Stromal cell of bone marrow (primary cell): ENCODE data around the gene SRA1.
A peak's percentile ranks its signal among the peaks of the same experiment; 100 is the strongest.

Experiments used
- DNase-seq: peaks from one replicate; pipeline ENCODE4 v3.0.0-alpha.2; 2012; ENCODE audit warnings: low read depth

SRA1 gene

DNA sequence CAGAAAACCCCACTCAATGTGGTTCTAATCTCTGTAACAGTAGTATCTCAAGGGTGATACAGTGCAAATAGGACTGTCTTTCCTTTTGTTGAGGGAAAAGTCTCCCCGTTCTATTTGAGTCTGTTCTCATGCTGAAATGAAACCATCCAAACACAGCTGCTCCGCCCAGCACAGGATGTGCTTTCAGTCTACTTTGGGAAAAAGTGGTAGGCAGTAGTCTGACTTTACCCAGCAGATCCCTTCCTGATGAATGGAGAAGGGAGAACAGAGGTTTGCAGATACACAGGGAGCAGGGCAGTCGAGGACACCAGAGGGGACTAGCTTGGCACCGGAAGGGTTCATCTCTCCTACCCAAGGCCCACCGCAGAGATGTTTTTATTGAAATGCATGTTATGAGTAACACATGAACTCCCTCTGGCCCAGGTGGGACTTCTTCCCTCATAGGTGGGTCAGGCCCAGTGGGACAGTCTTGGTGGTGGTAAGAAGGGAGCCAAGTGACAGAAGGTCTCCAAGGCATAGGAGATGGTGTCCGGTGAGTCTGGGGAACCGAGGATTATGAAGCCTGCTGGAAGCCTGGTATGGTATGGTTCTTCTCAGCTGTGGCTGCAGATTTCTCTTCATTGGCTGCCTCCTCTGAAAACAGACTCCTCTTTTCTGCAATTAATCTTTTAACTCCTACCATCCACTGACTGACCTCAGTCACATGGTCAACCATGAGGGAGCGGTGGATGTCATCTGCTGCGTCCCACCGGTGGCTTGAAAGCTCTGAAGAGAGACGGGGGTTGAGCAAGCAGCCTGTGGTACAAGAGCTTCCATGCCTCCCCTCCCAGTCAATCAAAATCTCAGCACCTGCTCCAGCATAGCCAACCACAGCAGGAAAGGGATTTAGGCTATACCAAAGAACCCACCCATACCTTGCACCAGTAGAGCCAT is 6.9 kb downstream of the SRA1 start:
- DNase-seq = no peak

DNA sequence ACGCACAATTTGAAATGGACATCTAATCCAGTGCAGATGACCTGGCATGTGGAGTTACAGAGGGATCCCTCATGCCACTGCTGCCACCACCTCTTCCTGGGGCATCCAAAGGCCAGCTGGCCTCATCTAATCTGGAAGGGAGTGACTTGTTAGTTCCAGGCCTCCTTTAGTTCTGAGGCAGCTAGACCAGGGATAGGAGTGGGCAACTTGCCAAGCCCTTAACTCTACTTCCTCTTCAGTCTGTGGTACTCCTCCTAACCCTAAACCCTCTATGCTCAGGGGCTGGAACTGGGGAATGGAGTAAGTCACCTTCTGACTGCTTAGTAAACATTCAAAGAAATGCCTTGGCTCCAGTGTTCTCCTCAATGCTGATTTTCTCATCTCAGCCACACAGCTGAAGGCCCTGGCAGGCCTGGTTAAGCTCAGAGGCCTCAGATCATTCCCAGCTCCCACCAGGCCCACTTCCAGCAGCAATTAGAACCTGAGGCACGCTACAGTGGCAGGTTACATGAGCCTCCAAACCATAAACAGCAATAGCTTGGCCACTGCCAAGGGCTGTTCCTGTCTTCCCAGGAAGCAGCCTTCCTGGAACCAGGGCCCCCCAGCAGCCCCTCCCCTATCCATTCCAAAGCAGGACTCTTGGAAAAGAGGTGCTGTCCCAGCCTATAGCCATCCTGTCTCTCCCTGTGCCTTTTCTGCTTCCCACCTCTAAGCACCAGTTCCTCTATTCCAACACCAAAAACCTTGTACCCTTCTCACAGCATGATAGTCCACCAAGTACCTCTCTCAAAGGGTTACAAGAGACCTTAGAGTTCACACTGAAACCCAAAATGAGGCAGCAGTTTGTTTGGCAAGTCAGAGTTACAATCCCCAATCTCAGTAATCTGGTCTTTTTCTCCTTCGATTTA is 7.8 kb downstream of the SRA1 start:
- no peak for DNase-seq

DNA sequence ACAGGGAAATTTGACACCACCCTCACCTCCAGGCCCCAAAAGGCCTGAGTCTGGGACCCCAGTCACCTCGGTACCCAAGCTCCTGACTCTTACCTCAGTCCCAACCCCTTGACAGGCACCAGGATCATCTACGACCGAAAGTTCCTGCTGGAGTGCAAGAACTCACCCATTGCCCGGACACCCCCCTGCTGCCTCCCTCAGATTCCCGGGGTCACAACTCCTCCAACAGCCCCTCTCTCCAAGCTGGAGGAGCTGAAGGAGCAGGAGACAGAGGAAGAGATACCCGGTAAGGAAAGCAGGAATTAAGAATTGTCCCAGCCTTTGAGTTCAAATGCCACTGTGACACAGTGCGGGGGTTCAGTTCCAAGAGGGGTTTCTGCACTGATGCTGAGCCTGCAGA is 8.5 kb downstream of the SRA1 start:
- no peak for DNase-seq

DNA sequence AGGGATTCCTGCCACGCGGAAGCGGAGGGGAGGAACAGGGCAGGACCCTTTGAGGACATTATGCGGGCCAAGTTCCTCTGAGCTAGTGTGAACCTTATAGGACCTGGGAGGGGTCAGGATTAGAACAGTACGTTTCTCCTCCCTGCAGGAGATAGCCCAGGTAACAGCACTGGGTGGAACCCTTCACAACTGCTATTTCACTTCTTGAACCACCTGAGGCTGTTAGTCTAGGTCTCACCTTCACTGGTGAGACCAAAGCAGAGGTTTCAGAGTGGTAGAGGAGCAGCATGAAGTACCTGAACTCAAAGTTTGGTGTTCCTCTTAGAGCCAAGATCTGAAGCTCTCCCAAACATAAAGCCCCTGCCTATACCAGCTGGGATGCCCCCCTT is 9.0 kb downstream of the SRA1 start:
- no peak for DNase-seq

DNA sequence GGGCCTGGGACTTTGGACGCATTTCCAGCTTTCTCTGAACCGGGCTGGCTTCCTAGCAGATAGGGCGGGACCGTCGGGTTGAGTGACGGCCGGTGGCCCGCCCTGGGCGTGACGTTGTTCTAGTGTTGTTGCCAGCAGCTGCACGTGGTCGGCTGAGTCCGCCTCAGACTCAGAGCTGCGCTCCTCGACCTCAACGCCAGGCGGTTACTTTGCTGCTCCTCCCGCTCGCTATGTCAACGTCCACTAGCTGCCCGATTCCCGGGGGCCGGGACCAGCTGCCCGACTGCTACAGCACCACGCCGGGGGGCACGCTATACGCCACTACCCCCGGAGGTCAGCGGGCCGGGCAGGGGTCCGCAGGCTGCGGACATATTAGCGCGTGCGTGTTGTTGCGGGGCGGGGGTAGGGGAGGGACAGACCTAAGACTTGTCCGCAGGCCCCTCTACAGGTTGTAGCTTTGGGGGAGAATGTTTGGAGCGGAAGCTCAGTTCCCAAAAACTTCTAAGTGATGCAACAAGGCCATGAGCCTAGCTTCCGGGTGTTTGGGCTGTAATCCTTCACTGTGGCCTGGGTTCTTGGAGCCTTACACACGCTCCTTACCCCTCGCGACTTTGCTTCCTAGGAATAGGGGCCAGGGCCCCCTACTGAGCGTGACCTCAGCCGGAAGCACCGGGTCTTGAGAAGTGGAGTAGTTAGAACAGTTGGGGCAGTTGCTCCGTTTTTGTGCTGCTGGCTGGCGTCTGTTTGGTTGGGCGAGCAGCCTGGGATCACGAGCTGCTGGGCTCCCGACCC is 9.6 kb downstream of the SRA1 start, which contains the start of gene EIF4EBP3:
Gene EIF4EBP3 (plus strand): TSS at position 155 of the 792 bp plus-strand sequence. CDS start 76 bp downstream, at position 231.
- DNase-seq = peak; percentile 94

DNA sequence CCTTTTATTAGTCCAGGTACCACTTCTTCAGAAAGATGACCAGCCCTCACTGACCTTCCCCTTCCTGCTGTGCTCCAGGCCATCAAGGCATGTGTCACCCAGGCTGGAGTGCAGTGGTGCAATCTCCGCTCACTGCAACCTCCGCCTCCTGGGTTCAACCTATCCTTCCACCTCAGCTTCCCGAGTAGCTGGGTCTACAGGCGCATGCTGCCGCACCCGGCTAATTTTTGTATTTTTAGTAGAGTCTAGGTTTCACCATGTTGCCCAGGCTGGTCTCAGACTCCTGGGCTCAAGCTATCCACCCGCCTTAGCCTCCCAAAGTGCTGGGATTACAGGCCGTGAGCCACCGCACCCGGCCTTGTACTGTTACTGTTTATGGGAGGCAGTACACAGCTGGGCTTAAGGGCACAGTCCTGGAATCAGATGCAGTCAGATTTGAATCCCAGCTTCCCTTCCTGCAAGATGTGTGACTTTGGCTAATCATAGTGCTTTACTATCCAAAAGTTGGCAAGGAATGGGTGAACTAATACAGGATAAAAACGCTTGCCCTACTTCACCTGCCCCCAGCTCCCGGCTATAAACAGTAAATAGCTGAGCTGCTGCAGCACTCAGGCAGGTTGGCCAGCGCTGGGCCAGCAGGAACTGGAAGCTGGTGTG is 10.3 kb downstream of the SRA1 start:
- no peak for DNase-seq

DNA sequence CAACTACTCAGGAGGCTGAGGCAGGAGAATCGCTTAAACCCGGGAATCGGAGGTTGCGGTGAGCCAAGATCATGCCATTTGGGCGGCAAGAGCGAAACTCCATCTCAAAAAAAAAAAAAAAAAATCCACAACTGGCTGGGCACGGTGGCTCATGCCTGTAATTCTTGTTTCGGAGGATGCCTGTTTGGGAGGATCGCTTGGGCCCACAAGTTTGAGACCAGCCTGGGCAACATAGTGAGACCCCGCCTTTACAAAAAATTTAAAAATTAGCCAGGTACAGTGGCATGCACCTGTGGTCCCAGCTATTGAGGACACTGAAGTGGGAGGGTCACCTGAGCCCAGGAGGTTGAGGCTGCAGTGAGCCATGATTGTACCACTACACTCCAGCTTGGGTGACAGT is 11.7 kb downstream of the SRA1 start:
- no peak for DNase-seq

DNA sequence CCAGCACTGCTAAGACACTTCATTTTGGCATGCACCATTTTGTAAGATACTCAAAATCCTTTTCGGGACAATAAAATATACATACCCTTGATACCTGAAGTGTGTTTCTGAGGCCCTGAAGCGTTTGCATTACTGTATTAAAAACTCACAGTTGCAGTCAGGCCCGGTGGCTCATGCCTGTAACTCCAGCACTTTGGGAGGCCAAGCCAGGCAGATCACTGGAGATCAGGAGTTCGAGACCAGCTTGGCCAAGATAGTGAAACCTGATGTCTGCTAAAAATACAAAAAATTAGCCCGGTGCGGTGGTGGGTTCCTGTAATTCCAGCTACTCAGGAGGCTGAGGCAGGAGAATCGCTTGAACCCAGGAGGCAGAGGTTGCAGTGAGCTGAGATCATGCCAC is 12.3 kb downstream of the SRA1 start:
- no peak for DNase-seq

DNA sequence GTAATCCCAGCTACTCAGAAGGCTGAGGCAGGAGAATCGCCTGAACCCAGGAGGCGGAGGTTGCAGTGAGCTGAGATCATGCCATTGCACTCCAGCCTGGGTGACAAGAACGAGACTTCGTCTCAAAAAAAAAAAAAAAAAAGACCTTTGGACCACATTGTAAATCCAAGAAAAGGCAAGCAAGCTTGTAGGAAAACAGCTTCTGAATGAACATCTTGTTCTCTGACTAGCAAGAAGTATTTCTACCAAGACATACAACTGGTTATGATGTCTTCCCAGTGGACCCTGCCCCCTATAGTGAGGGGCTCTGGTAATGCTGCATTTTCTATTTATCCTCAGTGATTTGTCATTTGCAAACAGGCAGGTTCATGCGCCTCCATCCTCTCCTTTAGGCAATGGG is 14.3 kb downstream of the SRA1 start:
- no peak for DNase-seq

DNA sequence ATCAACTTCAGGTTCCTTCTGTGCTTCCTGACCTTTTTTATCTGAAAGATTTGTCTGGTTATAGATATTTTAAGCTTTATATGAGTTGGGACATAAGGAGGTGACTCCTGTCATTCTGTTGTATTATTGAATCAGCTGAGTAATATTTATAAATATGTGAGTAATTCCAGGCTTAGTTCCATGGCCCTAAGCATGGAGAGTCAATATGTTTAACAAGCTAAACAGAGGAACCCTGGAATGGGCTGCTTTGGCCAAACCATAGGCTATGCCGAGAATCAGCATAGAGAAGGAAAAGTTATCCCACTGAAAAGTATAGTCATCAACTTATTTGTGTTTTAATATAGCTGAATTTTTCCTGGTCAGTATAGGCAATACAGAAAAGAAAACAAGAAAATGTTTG is 17.0 kb downstream of the SRA1 start:
- no peak for DNase-seq

DNA sequence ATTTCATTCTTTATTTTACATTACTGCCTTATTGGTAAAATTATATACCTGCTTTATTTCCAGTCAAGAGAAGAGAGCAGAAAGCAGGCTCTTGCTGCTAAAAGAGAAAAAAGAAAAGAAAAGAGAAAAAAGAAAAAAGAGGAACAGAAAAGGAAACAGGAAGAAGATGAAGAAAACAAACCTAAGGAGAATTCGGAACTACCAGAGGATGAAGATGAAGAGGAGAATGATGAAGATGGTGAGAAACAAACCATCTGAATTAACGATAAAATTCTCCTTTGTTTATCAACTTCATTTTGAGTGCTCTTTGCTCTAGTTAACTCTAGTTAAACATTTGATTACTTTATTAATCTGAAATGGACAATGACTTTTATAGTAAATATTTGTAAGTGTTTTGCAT is 33.3 kb downstream of the SRA1 start:
- DNase-seq = no peak

DNA sequence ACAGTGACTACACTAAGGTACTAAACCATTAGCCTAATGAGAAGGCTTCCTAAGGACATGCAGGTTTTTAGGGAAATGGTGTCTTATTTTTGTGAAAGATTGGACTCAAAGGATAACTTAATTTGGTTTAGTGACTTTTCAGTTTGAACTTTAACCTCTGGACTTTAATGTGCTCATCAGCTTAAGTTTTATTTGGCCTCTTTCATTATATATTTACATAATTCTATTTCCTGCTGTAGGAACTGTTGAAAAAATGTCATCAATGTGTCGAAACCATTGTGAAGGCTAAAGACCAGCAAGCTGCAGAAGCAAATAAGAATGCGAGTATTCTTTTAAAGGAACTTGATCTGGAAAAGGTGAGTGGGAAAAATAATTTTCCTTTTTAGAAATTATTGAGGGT is 44.1 kb downstream of the SRA1 start:
- no peak for DNase-seq

DNA sequence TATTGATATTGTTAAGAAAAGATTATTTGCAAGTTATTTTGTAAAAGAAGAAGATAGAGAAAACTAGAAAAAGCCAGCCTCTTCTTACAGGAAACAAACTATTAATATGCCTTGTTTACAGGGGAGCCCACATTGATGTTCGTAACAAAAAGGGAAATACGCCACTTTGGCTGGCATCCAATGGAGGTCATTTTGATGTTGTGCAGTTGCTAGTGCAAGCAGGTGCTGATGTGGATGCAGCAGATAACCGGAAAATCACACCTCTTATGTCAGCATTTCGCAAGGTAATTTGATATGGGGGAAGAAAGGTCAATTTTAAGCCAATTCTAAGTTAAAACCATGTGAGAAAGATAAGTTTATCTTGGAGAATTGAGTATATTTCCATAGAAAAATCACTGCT is 47.4 kb downstream of the SRA1 start:
- no peak for DNase-seq

DNA sequence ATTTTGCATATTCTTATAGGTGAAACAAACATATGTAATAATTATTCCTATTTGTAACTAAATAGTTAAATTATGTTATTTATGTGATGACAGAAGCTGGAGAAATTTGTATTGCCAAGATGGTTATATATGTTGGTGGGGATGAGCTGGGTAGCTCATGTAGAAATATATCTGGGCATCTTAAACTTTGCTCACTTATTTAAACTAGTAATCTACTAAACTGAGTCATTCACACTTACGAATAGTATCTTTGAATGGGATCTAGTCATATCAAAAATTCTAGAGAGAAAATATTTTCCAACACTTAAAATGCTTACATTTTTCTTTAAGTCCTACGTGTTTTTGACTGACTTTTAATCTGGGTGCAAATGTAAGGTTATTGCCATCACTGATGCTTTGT is 54.4 kb downstream of the SRA1 start:
- no peak for DNase-seq
